ENCODE measurements around the gene OR6C3. TPM values are rescaled to one million over a fixed set of nuclear protein-coding genes. Genes with fewer than 3 reads are reported as not detected.
"Not testable (repeated sequence)": the region's sequence is repeated elsewhere in the genome, so short reads cannot be mapped to it uniquely, and the experiment has no call there.

Gene OR6C3
- polyA plus RNA-seq (2012; ENCODE audit: low read depth, missing spikeins), result not detected

- TF ChIP-seq POU2F2 (IDR thresholded peaks at IDR 0.05; ENCODE audit: low read depth, low read length) (no peak), SPI1 (IDR thresholded peaks at IDR 0.05; ENCODE audit: low read depth, low read length) (no peak), POLR2AphosphoS5 (IDR thresholded peaks at IDR 0.05; ENCODE audit: low read depth, low read length) (no peak), TAF1 (IDR thresholded peaks at IDR 0.05; ENCODE audit: low read depth, low read length) (no peak), PAX5 (IDR thresholded peaks at IDR 0.05; ENCODE audit: insufficient read depth, low read length, severe bottlenecking) (no peak)
- FAIRE-seq, result no peak
- no peak for DNase-seq (ENCODE audit: insufficient read length, low spot score)
Measured at GRCh38 chr12:55330446-55330845, at the start of gene OR6C3. OR6C3 (plus strand) TSS chr12:55330746; CDS start chr12:55331701, 955 bp downstream.

DNA sequence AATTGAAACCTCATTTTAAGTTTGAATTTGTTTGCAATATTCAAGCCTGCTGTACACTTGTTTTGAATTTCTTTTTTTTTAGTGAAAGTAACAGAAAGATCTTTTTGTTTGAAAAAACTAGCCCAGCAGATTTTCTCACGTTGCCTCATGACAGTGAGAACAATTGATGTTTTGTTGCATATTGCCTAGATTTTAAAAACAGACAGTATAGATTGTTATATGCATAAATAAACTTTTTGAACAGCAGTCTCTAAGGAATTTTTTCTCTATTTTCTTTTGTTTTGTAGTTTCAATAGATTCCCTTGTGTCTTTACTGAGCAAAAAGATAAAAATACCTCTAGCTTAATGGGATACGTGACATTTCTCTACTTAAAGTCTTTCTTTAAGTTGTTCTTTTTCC is 49.6 kb upstream of the OR6C3 start:
- FAIRE-seq (no peak), DNase-seq (ENCODE audit: insufficient read length, low spot score) (no peak)
- no peak for TF ChIP-seq SPI1 (IDR thresholded peaks at IDR 0.05; ENCODE audit: low read depth, low read length)
- TF ChIP-seq POU2F2 (IDR thresholded peaks at IDR 0.05; ENCODE audit: low read depth, low read length), result no peak
- TF ChIP-seq POLR2A (IDR thresholded peaks at IDR 0.05; ENCODE audit: low read depth, low read length), result no peak
- TF ChIP-seq TAF1 (IDR thresholded peaks at IDR 0.05; ENCODE audit: low read depth, low read length), result no peak
- TF ChIP-seq PAX5 (IDR thresholded peaks at IDR 0.05; ENCODE audit: insufficient read depth, low read length, severe bottlenecking), result no peak
- TF ChIP-seq POLR2AphosphoS5 (IDR thresholded peaks at IDR 0.05; ENCODE audit: low read depth, low read length), result no peak

DNA sequence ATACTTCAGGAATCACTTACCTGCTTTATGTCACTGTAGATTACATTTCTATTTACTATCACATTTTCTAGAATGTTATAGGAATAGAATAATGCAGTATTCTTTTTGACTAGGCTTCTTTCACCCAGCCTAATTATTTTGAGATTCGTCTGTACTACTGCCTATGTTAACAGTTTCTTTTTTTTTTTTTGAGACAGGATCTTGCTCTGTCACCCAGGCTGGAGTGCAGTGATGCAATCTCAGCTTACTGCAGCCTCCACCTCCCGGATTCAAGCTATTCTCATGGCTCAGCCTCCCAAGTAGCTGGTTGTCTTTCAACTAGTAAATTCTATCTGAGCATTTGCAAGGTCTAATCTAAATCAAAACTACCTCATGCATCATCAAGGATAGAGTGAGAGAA is 40.5 kb upstream of the OR6C3 start:
- TF ChIP-seq SPI1 (IDR thresholded peaks at IDR 0.05; ENCODE audit: low read depth, low read length) (no peak), POU2F2 (IDR thresholded peaks at IDR 0.05; ENCODE audit: low read depth, low read length) (no peak), POLR2A (IDR thresholded peaks at IDR 0.05; ENCODE audit: low read depth, low read length) (no peak), PAX5 (IDR thresholded peaks at IDR 0.05; ENCODE audit: insufficient read depth, low read length, severe bottlenecking) (no peak), POLR2AphosphoS5 (IDR thresholded peaks at IDR 0.05; ENCODE audit: low read depth, low read length) (no peak), TAF1 (IDR thresholded peaks at IDR 0.05; ENCODE audit: low read depth, low read length) (no peak)
- FAIRE-seq (no peak), DNase-seq (ENCODE audit: insufficient read length, low spot score) (no peak)

DNA sequence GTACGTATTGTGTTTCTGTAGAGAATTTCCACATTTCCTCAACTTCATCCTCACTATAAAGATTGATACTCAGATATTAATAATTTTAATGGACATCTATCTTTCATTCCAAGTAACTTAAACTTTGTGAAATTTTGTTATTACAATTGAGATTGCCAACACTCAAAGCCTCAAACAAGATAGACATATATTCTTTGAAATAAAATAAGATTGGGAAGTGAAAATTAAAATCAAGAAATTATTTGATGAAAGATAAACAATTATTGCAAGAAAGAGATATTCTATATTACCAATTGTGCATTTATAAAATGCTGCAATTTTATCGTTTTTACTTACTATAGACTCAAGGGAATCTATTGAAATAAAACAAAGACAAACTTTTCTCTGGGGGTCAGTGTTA is 34.1 kb upstream of the OR6C3 start, which contains the start of gene OR6C6:
Gene OR6C6 (minus strand): TSS at position 101 of the 400 bp plus-strand sequence. CDS start 1,337 bp downstream, outside the sequence.
- DNase-seq (ENCODE audit: insufficient read length, low spot score), result no peak
- FAIRE-seq, result no peak
- TF ChIP-seq PAX5 (IDR thresholded peaks at IDR 0.05; ENCODE audit: insufficient read depth, low read length, severe bottlenecking) (no peak), POU2F2 (IDR thresholded peaks at IDR 0.05; ENCODE audit: low read depth, low read length) (no peak), TAF1 (IDR thresholded peaks at IDR 0.05; ENCODE audit: low read depth, low read length) (no peak), POLR2AphosphoS5 (IDR thresholded peaks at IDR 0.05; ENCODE audit: low read depth, low read length) (no peak), SPI1 (IDR thresholded peaks at IDR 0.05; ENCODE audit: low read depth, low read length) (no peak), POLR2A (IDR thresholded peaks at IDR 0.05; ENCODE audit: low read depth, low read length) (no peak)

GRCh38 chr12:55314043-55314442 is 16.5 kb upstream of the OR6C3 start, which contains the start of gene OR6C1:
OR6C1 (plus strand) TSS chr12:55314343; CDS start chr12:55320600, 6,257 bp downstream.
- FAIRE-seq (no peak), DNase-seq (ENCODE audit: insufficient read length, low spot score) (no peak)
- no peak for TF ChIP-seq POLR2AphosphoS5 (IDR thresholded peaks at IDR 0.05; ENCODE audit: low read depth, low read length)
- no peak for TF ChIP-seq POLR2A (IDR thresholded peaks at IDR 0.05; ENCODE audit: low read depth, low read length)
- TF ChIP-seq PAX5 (IDR thresholded peaks at IDR 0.05; ENCODE audit: insufficient read depth, low read length, severe bottlenecking), result no peak
- no peak for TF ChIP-seq TAF1 (IDR thresholded peaks at IDR 0.05; ENCODE audit: low read depth, low read length)
- TF ChIP-seq POU2F2 (IDR thresholded peaks at IDR 0.05; ENCODE audit: low read depth, low read length), result no peak
- TF ChIP-seq SPI1 (IDR thresholded peaks at IDR 0.05; ENCODE audit: low read depth, low read length), result no peak

DNA sequence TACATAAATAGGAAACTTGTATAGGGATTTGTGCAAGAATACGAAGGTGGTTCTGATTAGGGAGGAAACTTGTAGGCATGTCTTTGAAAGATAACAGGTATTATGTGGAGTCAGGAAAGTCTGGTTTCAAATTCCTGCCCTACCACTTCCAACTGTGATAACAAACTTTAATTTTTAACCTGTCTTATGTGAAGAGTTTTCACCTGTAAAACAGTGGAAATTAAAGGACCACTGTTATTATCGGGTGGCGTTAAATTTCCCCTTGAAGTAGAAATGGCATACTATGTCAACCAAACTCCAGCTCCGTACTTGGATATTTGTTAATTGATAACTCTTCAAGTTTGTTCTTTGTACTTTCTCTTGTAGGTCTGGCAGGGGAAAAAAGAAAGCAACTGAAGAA is 10.3 kb upstream of the OR6C3 start:
- no peak for TF ChIP-seq TAF1 (IDR thresholded peaks at IDR 0.05; ENCODE audit: low read depth, low read length)
- TF ChIP-seq POLR2AphosphoS5 (IDR thresholded peaks at IDR 0.05; ENCODE audit: low read depth, low read length), result no peak
- no peak for TF ChIP-seq SPI1 (IDR thresholded peaks at IDR 0.05; ENCODE audit: low read depth, low read length)
- TF ChIP-seq PAX5 (IDR thresholded peaks at IDR 0.05; ENCODE audit: insufficient read depth, low read length, severe bottlenecking), result no peak
- TF ChIP-seq POLR2A (IDR thresholded peaks at IDR 0.05; ENCODE audit: low read depth, low read length), result no peak
- no peak for TF ChIP-seq POU2F2 (IDR thresholded peaks at IDR 0.05; ENCODE audit: low read depth, low read length)
- FAIRE-seq, result no peak
- no peak for DNase-seq (ENCODE audit: insufficient read length, low spot score)

DNA sequence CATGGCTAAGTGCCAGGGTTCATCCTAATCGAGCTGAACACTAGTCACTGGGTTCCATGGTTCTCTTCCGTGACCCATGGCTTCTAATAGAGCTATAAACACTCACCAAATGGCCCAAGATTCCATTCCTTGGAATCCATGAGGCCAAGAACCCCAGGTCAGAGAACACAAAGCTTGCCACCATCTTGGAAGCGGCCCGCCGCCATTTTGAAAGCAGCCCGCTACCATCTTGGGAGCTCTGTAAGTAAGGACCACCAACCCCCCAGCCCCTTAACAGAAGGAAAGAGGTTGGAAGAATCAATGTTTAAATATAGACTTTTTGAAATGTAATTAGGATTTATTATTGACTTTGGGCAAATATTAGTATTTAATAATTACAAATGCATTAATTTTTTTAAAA is 4.7 kb upstream of the OR6C3 start:
- FAIRE-seq; DNase-seq (ENCODE audit: insufficient read length, low spot score): not testable (repeated sequence)

- FAIRE-seq (no peak), DNase-seq (ENCODE audit: insufficient read length, low spot score) (no peak)
- TF ChIP-seq POLR2A (IDR thresholded peaks at IDR 0.05; ENCODE audit: low read depth, low read length), result no peak
- TF ChIP-seq POLR2AphosphoS5 (IDR thresholded peaks at IDR 0.05; ENCODE audit: low read depth, low read length), result no peak
- no peak for TF ChIP-seq POU2F2 (IDR thresholded peaks at IDR 0.05; ENCODE audit: low read depth, low read length)
- TF ChIP-seq PAX5 (IDR thresholded peaks at IDR 0.05; ENCODE audit: insufficient read depth, low read length, severe bottlenecking), result no peak
- no peak for TF ChIP-seq TAF1 (IDR thresholded peaks at IDR 0.05; ENCODE audit: low read depth, low read length)
- TF ChIP-seq SPI1 (IDR thresholded peaks at IDR 0.05; ENCODE audit: low read depth, low read length), result no peak
Measured at GRCh38 chr12:55336002-55336401, 5.5 kb downstream of the OR6C3 start.

DNA sequence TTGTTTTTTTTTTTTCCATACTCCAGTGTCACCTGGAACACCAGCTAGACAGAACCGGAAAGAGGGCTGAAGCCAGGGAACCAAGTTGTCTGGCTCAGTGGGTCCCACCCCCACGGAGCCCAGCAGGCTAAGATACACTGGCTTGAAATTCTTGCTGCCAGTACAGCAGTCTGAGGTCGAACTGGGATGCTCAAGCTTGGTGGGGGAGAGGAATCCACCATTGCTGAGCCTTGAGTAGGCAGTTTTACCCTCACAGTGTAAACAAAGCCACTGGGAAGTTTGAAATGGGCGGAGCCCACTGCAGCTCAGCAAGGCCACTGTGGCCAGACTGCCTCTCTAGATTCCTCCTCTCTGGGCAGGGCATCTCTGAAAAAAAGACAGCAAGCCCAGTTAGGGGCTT is 24.8 kb downstream of the OR6C3 start:
- DNase-seq (ENCODE audit: insufficient read length, low spot score); FAIRE-seq: not testable (repeated sequence)

DNA sequence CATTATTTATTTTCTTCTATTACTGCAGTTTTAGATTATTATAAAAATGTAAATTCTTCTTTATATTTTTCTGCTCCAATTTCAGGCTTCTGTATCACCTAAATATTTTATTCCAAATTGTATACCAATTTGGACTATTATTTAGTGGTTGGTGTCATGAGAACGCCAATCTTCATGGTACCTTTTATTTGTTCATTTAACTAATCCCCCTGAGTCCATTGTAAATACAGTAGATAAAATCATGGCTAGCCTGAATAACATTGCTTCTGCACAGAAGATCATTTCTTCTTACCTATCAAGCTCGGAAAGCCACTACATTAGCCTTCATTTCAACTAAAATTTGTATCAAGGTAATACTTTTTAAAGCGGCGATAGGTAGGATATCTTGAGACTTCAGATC is 32.1 kb downstream of the OR6C3 start, which contains the start of gene OR6C75:
Gene OR6C75 (plus strand): TSS at position 301 of the 400 bp plus-strand sequence. CDS start 2,136 bp downstream, outside the sequence.
- TF ChIP-seq TAF1 (IDR thresholded peaks at IDR 0.05; ENCODE audit: low read depth, low read length) (no peak), SPI1 (IDR thresholded peaks at IDR 0.05; ENCODE audit: low read depth, low read length) (no peak), POLR2A (IDR thresholded peaks at IDR 0.05; ENCODE audit: low read depth, low read length) (no peak), PAX5 (IDR thresholded peaks at IDR 0.05; ENCODE audit: insufficient read depth, low read length, severe bottlenecking) (no peak), POLR2AphosphoS5 (IDR thresholded peaks at IDR 0.05; ENCODE audit: low read depth, low read length) (no peak), POU2F2 (IDR thresholded peaks at IDR 0.05; ENCODE audit: low read depth, low read length) (no peak)
- no peak for FAIRE-seq

More for the DNA sequence above, 32.1 kb downstream of the OR6C3 start, which contains the start of gene OR6C75:
- DNase-seq (ENCODE audit: insufficient read length, low spot score), result no peak

All from GM12891 (cell line).